HL-60 (cell line): ENCODE results near the gene ZNF326.

Experiments used
- DNase-seq, 2 experiments: peaks; one replicate each; pipeline ENCODE4 v3.0.0-alpha.2; 2010 to 2020; ENCODE audit warnings: low read depth in 1 of 2, low spot score in 1 of 2
- H3K27ac ChIP-seq: fragments of 250-450 bp; sonication (Bioruptor Pico); replicated peaks from 2 replicates; pipeline ENCODE4 v1.5.1; 2020; ENCODE audit warnings: mild to moderate bottlenecking, moderate library complexity
- H3K27me3 ChIP-seq: fragments of 250-450 bp; sonication (Bioruptor Pico); 2 replicates; pipeline ENCODE4 v1.5.1; 2021; ENCODE audit warnings: mild to moderate bottlenecking, moderate library complexity; ENCODE audit not compliant: insufficient read depth, poor library complexity, severe bottlenecking
- H3K4me3 ChIP-seq: replicated peaks from 2 replicates; pipeline ENCODE4 v1.5.1; 2011; ENCODE audit warnings: mild to moderate bottlenecking, control low read depth, low read length; ENCODE audit not compliant: insufficient read depth
- GABPA ChIP-seq: IDR thresholded peaks from 2 replicates; pipeline ENCODE4 v1.6.1; 2012; ENCODE audit warnings: low read depth
- POLR2AphosphoS5 ChIP-seq: IDR thresholded peaks from 2 replicates; pipeline ENCODE4 v1.6.1; 2012; ENCODE audit warnings: low read depth
- SPI1 ChIP-seq: IDR thresholded peaks from 2 replicates; pipeline ENCODE4 v1.6.1; 2012; ENCODE audit warnings: low read depth, mild to moderate bottlenecking, borderline replicate concordance
- TF ChIP-seq, protein P1 (sequence below): IDR thresholded peaks from 2 replicates; pipeline ENCODE4 v1.6.1; 2012; ENCODE audit warnings: low read depth; ENCODE audit not compliant: insufficient replicate concordance
- TF ChIP-seq, protein P2 (sequence below): IDR thresholded peaks from one replicate; pipeline ENCODE4 v1.5.1; 2011; ENCODE audit warnings: low read length, control low read depth, inconsistent platforms; ENCODE audit not compliant: insufficient read depth

Gene ZNF326

DNA sequence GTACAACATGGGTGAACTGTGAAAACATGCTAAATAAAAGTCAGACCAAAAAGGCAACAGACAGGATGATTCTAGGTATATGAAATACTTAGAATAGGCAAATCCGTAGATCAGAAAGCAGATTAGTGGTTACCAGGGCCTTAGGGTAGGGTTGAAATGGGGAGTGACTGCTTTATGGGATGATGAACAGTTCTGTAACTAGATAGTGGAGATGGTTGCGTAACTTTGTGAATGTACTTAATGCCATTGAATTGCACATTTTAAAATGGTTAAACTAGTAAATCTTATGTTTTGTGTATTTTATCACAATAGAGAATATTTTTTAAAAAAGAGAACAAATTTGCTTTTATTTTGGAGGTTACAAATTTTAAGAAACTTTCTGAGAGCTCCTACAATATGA is 17.4 kb downstream of the ZNF326 start:
- H3K4me3 ChIP-seq = no peak overlapping the region
- no peak for TF ChIP-seq SPI1
- TF ChIP-seq, protein P1, sequence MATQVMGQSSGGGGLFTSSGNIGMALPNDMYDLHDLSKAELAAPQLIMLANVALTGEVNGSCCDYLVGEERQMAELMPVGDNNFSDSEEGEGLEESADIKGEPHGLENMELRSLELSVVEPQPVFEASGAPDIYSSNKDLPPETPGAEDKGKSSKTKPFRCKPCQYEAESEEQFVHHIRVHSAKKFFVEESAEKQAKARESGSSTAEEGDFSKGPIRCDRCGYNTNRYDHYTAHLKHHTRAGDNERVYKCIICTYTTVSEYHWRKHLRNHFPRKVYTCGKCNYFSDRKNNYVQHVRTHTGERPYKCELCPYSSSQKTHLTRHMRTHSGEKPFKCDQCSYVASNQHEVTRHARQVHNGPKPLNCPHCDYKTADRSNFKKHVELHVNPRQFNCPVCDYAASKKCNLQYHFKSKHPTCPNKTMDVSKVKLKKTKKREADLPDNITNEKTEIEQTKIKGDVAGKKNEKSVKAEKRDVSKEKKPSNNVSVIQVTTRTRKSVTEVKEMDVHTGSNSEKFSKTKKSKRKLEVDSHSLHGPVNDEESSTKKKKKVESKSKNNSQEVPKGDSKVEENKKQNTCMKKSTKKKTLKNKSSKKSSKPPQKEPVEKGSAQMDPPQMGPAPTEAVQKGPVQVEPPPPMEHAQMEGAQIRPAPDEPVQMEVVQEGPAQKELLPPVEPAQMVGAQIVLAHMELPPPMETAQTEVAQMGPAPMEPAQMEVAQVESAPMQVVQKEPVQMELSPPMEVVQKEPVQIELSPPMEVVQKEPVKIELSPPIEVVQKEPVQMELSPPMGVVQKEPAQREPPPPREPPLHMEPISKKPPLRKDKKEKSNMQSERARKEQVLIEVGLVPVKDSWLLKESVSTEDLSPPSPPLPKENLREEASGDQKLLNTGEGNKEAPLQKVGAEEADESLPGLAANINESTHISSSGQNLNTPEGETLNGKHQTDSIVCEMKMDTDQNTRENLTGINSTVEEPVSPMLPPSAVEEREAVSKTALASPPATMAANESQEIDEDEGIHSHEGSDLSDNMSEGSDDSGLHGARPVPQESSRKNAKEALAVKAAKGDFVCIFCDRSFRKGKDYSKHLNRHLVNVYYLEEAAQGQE = no peak
- TF ChIP-seq POLR2AphosphoS5 = no peak
- TF ChIP-seq, protein P2, sequence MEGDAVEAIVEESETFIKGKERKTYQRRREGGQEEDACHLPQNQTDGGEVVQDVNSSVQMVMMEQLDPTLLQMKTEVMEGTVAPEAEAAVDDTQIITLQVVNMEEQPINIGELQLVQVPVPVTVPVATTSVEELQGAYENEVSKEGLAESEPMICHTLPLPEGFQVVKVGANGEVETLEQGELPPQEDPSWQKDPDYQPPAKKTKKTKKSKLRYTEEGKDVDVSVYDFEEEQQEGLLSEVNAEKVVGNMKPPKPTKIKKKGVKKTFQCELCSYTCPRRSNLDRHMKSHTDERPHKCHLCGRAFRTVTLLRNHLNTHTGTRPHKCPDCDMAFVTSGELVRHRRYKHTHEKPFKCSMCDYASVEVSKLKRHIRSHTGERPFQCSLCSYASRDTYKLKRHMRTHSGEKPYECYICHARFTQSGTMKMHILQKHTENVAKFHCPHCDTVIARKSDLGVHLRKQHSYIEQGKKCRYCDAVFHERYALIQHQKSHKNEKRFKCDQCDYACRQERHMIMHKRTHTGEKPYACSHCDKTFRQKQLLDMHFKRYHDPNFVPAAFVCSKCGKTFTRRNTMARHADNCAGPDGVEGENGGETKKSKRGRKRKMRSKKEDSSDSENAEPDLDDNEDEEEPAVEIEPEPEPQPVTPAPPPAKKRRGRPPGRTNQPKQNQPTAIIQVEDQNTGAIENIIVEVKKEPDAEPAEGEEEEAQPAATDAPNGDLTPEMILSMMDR = no peak
- no peak for TF ChIP-seq GABPA
- no peak overlapping the region for H3K27ac ChIP-seq
- no peaks in the 10 kb centered on the region for H3K27me3 ChIP-seq
- DNase-seq = no peak

DNA sequence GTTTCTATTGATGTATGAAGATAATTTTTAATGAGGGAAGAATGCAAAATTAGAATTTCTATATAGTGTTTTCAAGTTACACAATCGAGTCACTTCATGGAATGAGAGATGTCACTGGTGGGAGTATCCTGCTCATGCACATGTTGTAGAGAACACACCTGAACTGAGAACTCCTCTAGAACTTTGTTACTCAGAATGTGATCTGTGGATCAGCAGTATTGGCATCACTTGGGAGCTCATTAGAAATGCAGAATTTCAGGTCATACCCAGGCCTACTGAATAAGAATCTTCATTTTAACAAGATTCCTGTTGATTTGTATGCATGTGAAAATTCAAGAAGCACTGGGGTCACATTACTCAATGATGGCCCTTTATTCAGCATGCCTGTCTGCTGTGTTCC is 28.8 kb downstream of the ZNF326 start:
- no peak for DNase-seq
- Histone ChIP-seq H3K27ac (no peak overlapping the region), H3K27me3 (no peaks in the 10 kb centered on the region), H3K4me3 (no peak overlapping the region)
- no peak for TF ChIP-seq POLR2AphosphoS5
- TF ChIP-seq GABPA = no peak
- TF ChIP-seq SPI1 = no peak
- TF ChIP-seq, protein P1 = no peak
- TF ChIP-seq, protein P2 = no peak

DNA sequence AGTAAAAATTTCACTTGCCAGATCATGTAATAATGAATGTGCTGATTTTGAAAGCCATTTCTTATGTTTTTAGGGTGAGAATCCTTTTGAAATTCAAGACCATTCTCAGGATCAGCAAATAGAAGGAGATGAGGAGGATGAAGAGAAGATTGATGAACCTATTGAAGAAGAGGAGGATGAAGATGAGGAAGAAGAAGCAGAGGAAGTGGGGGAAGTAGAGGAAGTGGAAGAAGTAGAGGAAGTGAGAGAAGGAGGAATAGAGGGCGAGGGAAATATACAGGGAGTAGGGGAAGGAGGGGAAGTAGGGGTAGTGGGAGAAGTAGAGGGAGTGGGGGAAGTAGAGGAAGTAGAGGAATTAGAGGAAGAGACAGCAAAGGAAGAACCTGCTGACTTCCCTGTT is 32.4 kb downstream of the ZNF326 start:
- TF ChIP-seq, protein P2 = no peak
- TF ChIP-seq SPI1 = peak; percentile 61; the same call in 1 of the 2 replicates
- Histone ChIP-seq H3K27ac (no peak overlapping the region), H3K27me3 (no peaks in the 10 kb centered on the region), H3K4me3 (no peak overlapping the region)
- DNase-seq = peak in 1 of 2 experiments; percentile 34

DNA sequence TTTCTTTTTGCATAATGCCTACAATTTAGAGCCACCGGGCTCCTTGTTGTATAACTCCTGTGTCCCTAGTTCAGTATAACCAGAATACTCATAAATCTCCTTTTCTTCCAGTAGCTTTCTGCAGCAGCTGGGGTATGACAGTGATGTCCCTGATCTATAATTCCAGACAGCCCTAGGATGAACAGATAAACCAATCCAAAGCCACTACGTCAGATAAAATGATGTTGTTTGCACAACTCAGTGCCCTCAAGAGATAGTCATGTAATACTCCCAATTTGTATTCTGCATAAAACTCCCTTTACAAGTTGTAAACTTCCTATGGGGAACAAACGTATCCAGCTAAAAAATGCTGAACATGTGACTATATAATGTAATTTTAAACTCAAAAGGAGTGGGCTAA is 44.7 kb downstream of the ZNF326 start:
- TF ChIP-seq POLR2AphosphoS5 = no peak
- no peak for TF ChIP-seq GABPA
- TF ChIP-seq, protein P2 = no peak
- TF ChIP-seq, protein P1 = no peak

More for the DNA sequence above, 44.7 kb downstream of the ZNF326 start:
- H3K4me3 ChIP-seq = no peak overlapping the region
- H3K27ac ChIP-seq = no peak overlapping the region
- DNase-seq = no peak
- H3K27me3 ChIP-seq = no peaks in the 10 kb centered on the region
